ENCODE results near the gene OR2L3. TPM values are rescaled to one million over a fixed set of nuclear protein-coding genes. Genes with fewer than 3 reads are reported as not detected.

Gene OR2L3
- polyA plus RNA-seq, 1 donor from 2014 or later, result 0.27 TPM

- Histone ChIP-seq H3F3A (ENCODE audit: insufficient read depth, low read length, poor library complexity, severe bottlenecking) (no peaks in the 10 kb centered on the region), H3K27ac (ENCODE audit: low read length) (no peak overlapping the region), H3K27me3 (ENCODE audit: insufficient read depth, low read depth, low read length) (no peaks in the 10 kb centered on the region), H3K9me3 (ENCODE audit: low read length) (no peaks in the 10 kb centered on the region), H3K4me2 (ENCODE audit: low read length) (no peak overlapping the region), H2AFZ (ENCODE audit: low read depth, low read length) (no peak overlapping the region), H3K36me3 (ENCODE audit: insufficient read depth, low read length) (no peaks in the 10 kb centered on the region), H3K4me3 (ENCODE audit: low read length) (no peak overlapping the region), H3K79me2 (replicated peaks; ENCODE audit: insufficient read depth, low read length) (no peaks in the 10 kb centered on the region), H4K20me1 (ENCODE audit: insufficient read depth) (no peaks in the 10 kb centered on the region), H3K9me2 (ENCODE audit: insufficient read depth, low read length) (no peaks in the 10 kb centered on the region), H3K9ac (ENCODE audit: low read length) (no peak overlapping the region)
- no peak for TF ChIP-seq EP300 (conservative IDR thresholded peaks at IDR 0.05; ENCODE audit: poor library complexity, severe bottlenecking)
- no peak for TF ChIP-seq TAF1 (IDR thresholded peaks at IDR 0.05; ENCODE audit: low read depth)
- no peak for TF ChIP-seq EZH2 (IDR thresholded peaks at IDR 0.05; ENCODE audit: borderline replicate concordance, insufficient read depth, low read length, poor library complexity, severe bottlenecking)
- no peak for TF ChIP-seq SMC3 (conservative IDR thresholded peaks at IDR 0.05; ENCODE audit: poor library complexity)
- TF ChIP-seq POLR2AphosphoS5 (IDR thresholded peaks at IDR 0.05), result no peak
- TF ChIP-seq REST (IDR thresholded peaks at IDR 0.05; ENCODE audit: borderline replicate concordance), result no peak
- TF ChIP-seq RAD21 (conservative IDR thresholded peaks at IDR 0.05), result no peak
- no peak for TF ChIP-seq CTCF (IDR thresholded peaks at IDR 0.05; ENCODE audit: poor library complexity, severe bottlenecking)
- no peak for TF ChIP-seq MXI1 (conservative IDR thresholded peaks at IDR 0.05; ENCODE audit: poor library complexity, severe bottlenecking)
These were observed 8.6 kb downstream of the OR2L3 start for GRCh38 chr1:248055261-248055660.

- H3K9ac ChIP-seq (ENCODE audit: low read length), result no peak overlapping the region
- H4K20me1 ChIP-seq (ENCODE audit: insufficient read depth), result no peaks in the 10 kb centered on the region
- no peak for TF ChIP-seq REST (IDR thresholded peaks at IDR 0.05; ENCODE audit: borderline replicate concordance)
- TF ChIP-seq EP300 (conservative IDR thresholded peaks at IDR 0.05; ENCODE audit: poor library complexity, severe bottlenecking), result no peak
- TF ChIP-seq CTCF (IDR thresholded peaks at IDR 0.05; ENCODE audit: poor library complexity, severe bottlenecking), result no peak
- TF ChIP-seq MXI1 (conservative IDR thresholded peaks at IDR 0.05; ENCODE audit: poor library complexity, severe bottlenecking), result no peak
- no peak for TF ChIP-seq POLR2AphosphoS5 (IDR thresholded peaks at IDR 0.05)
- TF ChIP-seq SMC3 (conservative IDR thresholded peaks at IDR 0.05; ENCODE audit: poor library complexity), result no peak
- no peak for TF ChIP-seq TAF1 (IDR thresholded peaks at IDR 0.05; ENCODE audit: low read depth)
- no peak for TF ChIP-seq EZH2 (IDR thresholded peaks at IDR 0.05; ENCODE audit: borderline replicate concordance, insufficient read depth, low read length, poor library complexity, severe bottlenecking)
- TF ChIP-seq RAD21 (conservative IDR thresholded peaks at IDR 0.05), result no peak
- no peaks in the 10 kb centered on the region for H3K27me3 ChIP-seq (ENCODE audit: insufficient read depth, low read depth, low read length)
- H3K36me3 ChIP-seq (ENCODE audit: insufficient read depth, low read length), result no peaks in the 10 kb centered on the region
- H3K4me2 ChIP-seq (ENCODE audit: low read length), result no peak overlapping the region
- no peak overlapping the region for H2AFZ ChIP-seq (ENCODE audit: low read depth, low read length)
- H3K79me2 ChIP-seq (replicated peaks; ENCODE audit: insufficient read depth, low read length), result no peaks in the 10 kb centered on the region
- H3K9me3 ChIP-seq (ENCODE audit: low read length), result no peaks in the 10 kb centered on the region
- H3K9me2 ChIP-seq (ENCODE audit: insufficient read depth, low read length), result no peaks in the 10 kb centered on the region
- H3F3A ChIP-seq (ENCODE audit: insufficient read depth, low read length, poor library complexity, severe bottlenecking), result no peaks in the 10 kb centered on the region
- H3K27ac ChIP-seq (ENCODE audit: low read length), result no peak overlapping the region
- H3K4me3 ChIP-seq (ENCODE audit: low read length), result no peak overlapping the region
These were observed 18.4 kb downstream of the OR2L3 start for GRCh38 chr1:248065071-248065470.
